ENCODE results near the gene CEP170B.

DNA sequence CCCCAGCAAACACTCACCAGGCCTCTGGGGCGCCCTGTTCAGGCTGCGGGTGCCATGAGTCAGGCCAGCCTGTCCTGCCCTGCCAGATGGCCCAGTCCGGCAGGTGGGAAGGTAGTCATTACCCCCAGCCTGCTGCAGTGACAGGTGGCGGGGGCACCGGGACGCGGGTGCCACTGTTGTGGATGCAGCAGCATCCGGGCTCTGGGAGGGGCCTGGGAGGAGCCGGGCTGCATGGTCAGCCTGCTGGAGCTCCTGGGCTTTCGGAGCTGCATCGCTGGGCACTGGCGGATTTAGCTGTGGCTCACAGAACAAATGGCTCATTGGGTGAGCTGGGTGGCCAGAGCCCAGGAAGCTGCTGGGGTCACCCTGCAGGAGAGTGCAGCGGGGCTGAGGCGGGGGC is 13.5 kb downstream of the CEP170B start:
- TF ChIP-seq, protein P1, sequence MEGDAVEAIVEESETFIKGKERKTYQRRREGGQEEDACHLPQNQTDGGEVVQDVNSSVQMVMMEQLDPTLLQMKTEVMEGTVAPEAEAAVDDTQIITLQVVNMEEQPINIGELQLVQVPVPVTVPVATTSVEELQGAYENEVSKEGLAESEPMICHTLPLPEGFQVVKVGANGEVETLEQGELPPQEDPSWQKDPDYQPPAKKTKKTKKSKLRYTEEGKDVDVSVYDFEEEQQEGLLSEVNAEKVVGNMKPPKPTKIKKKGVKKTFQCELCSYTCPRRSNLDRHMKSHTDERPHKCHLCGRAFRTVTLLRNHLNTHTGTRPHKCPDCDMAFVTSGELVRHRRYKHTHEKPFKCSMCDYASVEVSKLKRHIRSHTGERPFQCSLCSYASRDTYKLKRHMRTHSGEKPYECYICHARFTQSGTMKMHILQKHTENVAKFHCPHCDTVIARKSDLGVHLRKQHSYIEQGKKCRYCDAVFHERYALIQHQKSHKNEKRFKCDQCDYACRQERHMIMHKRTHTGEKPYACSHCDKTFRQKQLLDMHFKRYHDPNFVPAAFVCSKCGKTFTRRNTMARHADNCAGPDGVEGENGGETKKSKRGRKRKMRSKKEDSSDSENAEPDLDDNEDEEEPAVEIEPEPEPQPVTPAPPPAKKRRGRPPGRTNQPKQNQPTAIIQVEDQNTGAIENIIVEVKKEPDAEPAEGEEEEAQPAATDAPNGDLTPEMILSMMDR (conservative IDR thresholded peaks at IDR 0.05 in 1 of 2, IDR thresholded peaks at IDR 0.05 in 1 of 2; ENCODE audit: low read depth in 1 of 2, low read length in 2 of 2) = no peak
- no peak for TF ChIP-seq EZH2 (IDR thresholded peaks at IDR 0.05; ENCODE audit: low read length, missing control alignments)

Data from fibroblast of lung (primary cell).